Stimulated activated CD4-positive, alpha-beta T cell treated with anti-CD3 and anti-CD28 coated beads, Interleukin-1b, Interleukin-23, amount 100 ng/mL, for 48 hours (primary cell): ENCODE results near the gene RAB20.
"Not testable (repeated sequence)": the region's sequence is repeated elsewhere in the genome, so short reads cannot be mapped to it uniquely, and the experiment has no call there.

ENCODE experiments used
- DNase-seq: peaks from one replicate; pipeline ENCODE4 v3.0.0-alpha.2; 2020

RAB20 gene

DNA sequence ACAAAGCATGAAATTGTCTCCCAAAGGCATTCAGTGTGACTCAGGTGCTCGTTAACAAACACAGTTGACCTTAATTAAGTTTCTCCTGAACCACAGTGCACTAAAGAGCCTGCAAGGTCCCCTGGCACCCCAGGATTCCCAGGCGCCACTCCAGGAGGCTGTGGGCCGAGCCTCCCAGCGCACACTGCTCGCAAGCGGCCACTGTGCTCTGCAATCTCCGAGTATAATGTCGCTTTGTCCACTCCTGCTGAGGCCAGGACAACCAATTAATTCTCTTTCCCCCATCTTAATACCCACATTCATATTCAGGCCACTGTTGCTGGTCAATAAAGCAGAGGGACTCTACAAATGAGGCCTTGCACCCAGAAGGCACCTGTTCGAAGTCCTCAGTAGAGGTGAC, 8.8 kb downstream of the RAB20 start:
- no peak for DNase-seq

DNA sequence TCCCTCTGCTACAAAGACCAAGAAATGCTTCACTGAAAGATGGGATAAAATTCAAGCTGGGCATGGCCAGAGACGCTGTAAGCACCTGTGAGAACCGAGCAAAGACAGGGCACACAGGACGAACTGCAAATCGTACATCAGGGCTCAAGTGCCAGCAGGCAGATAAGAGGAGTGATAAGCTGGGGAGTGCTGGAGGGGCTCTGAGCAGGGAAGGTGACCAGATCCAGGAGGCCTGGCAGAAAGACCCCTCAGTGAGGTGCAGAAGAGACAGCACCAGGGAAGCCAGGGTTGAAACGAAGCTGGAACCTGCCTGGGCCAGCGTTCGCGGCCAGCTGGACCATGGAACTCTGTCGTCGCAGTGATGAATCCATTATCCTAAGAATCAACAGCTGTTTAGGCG, 10.2 kb downstream of the RAB20 start:
- no peak for DNase-seq

DNA sequence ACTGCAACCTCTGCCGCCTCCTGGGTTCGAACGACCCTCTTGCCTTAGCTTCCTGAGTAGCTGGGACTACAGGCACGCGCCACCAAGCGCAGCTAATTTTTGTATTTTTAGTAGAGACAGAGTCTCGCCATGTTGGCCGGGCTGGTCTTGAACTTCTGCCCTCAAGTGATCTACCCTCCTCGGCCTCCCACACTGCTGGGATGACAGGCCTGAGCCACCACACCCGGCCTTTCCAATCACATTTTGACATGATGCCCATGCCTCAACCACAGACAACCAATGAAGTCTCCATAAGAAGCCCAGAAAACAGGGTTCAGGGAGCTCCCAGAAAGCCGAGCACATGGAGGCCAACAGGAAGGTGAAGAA, 11.7 kb downstream of the RAB20 start:
- DNase-seq = no peak

DNA sequence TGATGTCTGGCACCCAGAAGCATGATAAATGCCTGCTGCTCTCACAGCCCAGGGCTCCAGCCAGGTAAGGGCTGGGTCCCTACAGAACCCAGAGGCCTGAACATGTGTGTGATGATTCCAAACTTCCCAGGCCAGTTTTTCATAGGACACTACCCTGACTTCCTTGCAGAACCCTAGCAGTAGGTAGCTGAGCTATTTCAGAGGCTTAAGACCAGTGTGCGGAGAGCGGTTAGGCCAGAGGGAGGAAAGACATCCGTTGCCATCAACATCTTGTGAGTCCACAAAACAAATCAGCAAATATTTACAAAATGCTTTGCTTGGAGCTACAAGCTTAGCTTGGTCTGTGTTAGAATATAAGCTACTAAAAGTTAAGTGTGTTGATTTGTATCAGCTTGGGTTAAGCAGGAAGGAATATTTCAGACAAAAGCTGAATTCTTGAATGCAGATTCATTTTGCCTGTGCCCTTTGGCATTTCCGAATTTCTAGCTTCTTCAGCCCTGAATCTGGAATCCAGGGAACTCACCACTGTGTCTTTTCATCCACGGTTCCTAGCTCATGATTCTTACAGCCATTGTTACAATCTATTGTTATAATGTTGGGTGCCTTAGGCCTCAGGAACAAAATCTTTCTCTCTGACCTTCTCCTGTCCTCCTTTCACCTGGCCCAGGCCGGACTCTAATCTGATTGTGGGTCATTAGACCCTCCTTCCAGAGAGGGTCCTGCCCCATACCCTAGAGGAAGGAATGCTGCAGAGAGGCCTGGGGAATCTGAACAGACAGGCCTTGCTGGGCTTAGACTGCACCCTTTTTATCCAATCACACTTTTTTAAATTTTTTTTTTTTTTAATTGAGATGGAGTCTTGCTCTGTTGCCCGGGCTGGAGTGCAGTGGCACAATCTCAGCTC, 12.4 kb downstream of the RAB20 start:
- no peak for DNase-seq

DNA sequence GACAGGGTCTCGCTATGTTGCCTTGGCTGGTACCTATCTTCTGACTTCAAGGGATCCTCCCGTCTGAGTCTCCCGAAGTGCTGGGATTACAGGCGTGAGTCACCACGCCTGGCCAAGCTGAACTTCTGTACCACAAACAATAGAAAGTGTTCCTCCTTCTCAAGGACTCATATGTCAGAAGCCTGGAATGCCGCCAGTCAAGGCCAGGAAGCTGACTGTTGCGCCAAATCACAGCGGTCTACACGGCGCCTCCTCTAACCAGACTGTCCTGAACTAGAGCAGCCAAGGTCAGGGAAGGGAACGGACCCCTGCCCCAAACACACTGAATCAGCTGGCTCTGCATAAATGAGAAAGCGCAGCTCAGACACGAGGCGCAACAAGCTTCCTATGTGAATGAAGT, 14.6 kb downstream of the RAB20 start:
- no peak for DNase-seq

DNA sequence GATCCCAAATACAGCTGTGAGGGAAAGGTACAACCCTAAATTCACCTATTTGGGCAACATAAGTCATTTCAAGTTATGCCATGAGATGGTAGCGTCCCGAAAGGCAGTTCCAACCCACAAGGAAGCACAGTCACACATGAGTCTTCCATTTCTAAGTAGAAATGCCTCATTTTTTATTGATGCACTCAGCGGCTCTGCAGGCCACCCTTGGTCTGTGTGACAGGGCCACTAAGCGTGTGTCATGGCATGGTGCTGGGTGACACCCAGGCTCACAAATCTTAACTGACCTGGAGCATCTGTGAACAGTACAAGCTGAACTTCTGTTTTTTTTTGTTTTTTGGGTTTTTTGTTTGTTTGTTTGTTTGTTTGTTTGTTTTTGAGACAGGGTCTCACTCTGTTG, 15.1 kb downstream of the RAB20 start:
- no peak for DNase-seq

DNA sequence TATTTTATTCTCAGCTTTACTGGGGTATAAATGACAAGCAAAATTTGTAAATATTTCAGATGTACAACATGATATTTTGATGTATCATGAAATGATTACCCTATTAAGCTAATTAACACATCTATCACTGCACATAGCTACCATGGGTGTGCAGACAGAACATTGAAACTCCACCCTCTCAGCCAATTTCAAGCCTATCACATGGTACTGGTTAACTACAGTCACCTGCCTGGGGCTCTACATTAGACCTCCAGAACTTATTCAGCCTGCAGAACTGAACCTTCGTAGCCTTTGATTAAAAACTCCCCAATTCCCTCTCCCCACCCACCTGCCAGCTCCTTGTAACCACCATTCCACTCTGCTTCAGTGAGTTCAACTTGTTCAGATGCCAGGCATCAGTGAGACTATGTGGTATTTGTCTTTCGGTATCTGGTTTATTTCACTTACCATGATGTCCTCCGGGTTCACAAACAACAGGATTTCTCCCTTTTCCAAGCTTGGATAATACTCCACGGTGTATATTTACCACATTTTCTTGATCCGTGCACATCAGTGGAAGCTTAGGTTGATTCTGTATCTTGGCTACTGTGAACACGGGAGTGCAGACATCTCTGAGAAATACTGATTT, 19.2 kb downstream of the RAB20 start:
- DNase-seq = no peak

DNA sequence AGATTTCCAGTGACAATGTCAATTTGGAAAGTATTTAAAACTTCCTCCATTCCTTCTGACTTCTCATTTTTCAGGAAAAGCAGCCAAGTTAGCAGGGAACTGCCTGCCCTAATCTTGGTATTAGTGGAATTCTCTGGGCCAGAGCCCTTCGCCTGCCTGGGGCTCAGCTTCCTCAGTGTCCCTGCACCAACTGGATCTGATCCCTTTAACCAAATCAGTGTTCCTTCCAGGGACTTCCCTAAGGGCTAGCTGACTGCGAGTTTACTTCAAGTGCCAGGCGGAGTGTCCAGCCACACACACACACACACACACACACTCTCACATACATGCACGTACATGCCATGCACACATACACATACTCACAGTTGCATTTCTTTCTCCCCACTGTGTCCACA, 20.0 kb downstream of the RAB20 start:
- DNase-seq = no peak

DNA sequence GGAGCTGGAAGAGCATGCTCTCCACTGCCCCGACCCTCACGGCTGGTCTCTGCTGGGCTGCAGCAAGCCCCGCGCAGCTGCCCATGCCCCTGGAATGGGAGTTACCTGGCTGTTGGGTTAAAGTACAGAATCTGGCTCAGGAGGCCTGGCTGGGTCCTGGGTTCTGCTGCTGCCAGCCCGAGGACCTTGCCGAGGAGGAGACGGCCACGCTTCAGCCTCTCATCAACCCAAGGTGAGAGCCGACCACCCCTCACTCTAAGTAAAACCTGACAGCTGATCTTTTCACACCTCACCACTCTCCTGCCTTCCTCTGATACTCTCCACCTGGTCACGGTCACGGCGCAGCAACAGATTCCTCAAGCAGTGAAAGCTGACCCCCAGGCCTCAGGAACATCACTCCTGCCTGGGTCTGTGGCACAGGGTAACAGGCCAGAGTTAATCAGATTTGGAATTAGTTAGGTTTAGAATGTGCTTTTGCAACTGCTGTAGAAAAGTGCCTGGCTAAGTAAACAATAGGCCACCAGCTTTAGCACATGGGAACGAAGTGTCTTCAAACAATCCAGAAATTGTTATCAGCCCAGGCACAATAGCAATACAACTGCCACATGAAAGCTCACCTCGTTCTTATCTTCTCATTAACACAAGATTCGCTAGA, 20.5 kb downstream of the RAB20 start:
- no peak for DNase-seq

DNA sequence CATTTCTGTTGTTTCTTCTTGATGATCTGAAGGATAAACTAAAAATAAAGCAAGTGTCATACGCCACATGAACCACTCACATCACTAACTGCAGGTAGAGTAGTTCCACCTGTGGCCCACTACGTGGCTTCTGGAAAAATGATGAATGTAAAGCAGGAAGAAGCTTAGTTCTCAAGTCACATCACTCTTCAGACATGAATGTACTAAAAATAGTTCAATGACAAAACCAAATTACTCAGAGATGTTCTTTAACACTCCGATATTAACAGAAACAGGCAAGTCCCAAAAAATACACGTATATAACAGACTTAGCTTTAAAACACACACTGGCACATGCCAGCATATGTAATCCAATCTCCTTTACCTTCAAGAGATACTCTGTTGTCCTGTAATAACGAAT, 21.6 kb downstream of the RAB20 start:
- DNase-seq = no peak

DNA sequence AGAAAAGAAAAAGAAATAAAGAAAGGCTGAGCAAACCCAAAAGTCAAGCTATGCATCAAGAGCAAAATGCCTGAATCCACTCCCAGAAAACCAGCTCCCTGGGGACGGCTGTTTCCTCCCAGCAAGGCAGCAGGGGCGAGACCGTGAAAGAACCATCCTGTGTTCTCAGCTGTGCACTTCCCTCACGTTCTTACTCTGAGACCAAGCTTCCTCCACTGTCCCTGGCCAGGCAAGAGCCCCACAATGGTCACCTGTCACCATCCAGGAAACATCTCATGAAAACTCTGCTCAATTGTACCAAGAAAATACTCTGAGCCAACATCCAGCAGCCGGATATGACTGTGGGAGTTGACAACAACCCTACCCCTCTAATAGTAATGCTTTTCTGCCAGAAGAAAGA, 22.9 kb downstream of the RAB20 start:
- DNase-seq = no peak

DNA sequence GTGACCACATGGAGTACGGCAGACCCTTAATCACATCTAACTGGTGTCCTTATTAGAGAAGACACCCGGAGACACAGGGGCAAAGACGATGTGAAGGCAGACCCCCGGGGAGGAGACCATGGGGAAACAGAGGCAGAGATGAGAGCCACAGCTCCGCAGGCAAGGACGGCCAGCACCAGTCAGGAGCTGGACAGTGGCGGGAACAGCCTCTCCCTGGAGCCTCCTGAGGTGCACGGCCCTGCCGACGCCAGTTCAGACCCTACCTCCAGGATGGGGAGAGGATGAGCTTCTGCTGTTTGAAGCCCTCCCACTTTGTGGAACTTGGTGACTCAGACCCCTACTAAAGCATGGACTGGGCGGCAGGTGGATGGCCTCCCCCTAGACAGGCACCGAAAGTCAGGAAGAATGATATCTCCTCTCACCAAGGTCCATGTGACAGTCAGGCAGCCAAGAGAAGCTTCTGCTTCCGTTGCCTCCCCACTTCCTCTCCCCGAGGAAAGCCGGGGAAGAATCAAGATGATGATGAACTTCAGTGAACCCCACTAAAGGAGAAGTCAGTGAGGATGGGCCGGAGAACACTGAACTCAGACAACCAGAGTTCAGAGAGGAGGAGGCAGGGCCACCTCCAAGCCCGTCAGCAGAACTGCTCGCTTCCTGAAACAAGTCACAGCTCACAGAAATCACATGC, 25.4 kb downstream of the RAB20 start:
- DNase-seq = no peak

DNA sequence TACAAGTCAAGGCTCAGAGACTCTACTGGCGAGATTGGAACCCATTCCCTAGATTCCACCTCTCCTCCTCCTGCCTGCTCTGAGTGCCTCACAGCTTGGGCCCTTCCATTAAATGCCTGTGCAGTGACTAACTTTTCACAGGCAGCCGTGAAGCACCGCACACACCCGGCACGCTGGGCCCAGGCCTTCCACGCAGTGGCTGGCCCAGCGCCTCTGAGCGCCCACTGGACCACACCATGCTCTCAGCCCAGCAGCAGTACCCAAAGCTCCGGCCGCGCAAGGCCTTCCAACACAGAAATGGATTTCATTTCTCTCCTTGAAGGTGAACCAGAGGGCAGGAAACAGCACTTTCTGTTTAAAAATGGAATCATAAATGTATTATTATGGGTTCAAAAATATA, 26.0 kb downstream of the RAB20 start:
- DNase-seq = no peak

DNA sequence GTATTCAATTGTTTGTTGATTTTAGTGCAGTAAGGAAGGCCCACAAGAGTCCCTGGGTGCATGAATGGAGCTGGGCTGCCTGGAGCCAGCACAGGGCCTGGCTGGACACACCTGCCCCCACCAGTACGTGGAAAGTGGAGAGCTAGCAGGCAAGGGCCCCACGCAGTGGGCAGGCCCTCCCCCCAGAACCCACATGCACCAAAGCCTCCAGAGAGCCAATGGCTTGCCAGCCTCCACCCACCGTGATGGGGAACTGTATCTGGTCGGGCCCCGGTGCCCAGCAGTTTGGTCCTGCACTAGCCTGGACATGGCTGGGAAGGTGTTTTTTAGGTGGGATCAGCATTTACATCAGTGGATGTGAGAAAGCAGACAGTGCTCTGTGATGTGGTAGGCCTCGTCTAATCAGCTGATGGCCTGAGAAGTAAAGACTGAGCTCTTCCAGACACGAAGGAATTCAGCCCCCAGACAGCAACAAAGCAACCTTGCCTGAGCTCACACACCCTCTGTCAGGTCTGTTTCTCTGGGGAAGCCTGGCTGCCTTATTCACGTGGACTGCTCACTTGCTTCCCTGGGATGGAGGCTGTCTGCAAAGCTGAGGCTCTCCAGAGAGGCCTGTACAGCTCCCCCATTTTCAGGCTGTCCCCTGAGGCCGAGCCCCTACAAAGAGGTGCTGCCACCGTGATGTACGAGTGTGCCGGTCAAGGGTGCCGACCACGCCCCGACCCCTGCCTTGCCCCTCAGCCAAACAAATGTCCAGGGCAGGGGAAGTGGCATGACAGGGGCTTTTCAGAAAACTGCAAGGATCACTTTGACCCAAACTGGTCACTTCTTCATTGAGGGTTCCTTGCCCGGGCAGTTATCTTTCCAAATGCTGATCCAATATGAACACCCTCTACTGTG, 27.5 kb downstream of the RAB20 start:
- no peak for DNase-seq

DNA sequence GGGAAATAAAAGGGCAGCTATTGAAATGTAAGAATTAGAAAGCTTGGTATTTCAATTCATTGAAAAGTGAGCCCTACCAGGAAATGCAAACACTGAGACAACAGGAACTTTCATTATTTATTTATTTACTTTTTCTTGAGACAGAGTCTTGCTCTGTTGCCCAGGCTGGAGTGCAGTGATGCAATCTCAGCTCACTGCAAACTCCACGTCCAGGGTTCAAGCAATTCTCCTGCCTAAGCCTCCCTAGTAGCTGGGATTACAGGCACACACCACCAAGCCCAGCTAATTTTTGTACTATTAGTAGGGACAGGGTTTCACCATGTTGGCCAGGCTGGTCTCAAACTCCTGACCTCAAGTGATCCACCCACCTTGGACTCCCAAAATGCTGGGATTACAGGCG, 29.3 kb downstream of the RAB20 start:
- not testable (repeated sequence) for DNase-seq

DNA sequence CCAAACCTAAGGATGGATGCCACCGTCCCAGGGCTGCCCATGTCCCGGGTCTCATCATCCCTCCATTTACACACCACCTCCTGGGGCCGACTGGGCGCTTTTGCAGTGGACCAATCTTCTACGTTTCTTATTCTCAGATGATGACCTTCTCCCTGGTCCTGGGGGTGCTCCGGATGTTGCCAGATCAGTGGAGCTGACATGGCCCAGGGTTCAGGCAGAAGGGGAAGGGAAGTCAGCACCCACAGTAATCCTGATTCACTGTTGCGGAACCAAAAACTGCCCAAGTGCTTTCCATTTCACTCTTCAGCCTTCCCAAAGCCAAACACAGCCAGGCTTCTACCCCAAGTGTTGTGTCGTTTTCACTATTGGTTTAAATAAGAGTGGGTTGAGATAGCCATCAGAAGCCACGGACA, 29.8 kb downstream of the RAB20 start:
- DNase-seq = no peak

DNA sequence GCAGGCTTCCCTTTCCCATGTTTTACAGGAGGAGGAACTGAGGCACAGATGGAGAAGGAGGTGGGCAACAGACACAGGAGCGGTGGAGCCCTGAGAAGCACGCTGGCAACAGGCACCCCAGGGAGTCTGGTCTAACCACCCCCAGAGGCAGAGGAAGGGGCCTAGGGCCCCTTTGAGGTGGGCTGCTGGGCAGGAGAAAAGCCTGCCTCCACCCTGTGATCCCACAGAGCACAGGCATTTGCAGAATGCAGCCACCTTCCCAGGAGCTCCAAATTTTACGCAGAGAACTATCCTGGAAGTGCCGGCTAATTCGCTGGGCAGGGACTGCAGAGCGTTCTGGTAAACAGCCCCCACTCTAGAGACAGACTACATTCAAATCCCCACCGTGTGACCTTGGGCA, 30.4 kb downstream of the RAB20 start:
- no peak for DNase-seq

DNA sequence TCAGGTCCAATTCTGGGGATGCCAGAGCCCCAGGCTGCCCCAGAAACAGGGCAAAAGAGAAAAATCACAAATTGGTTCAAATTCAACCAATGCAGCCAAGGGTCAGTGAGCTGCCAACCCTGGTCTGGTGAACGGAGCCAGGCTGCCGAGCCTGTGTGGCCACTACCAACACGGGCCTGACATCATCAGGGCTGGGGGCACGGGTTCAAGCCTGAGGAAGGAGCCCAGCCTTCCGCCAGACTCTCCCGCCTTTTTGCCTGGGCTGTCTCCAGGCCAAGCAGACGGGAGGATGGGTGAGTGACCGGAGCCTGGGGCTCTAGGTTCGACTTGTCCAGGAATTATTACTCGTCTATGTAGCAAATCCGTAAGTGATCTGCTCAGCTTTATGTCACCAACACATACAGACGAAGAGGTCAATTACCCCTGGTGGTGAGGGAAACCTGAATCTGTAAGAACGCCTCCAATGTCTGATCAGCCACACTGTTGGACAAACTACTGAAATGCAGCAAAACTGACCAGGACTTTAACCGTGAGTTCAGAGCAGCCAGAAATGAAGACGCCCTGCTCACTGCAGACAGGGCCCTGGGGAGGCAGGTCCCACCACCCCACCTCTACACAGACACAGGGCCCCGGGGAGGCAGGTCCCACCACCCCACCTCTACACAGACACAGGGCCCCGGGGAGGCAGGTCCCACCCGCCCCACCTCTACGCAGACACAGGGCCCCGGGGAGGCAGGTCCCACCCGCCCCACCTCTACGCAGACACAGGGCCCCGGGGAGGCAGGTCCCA, 31.8 kb downstream of the RAB20 start:
- DNase-seq = no peak

DNA sequence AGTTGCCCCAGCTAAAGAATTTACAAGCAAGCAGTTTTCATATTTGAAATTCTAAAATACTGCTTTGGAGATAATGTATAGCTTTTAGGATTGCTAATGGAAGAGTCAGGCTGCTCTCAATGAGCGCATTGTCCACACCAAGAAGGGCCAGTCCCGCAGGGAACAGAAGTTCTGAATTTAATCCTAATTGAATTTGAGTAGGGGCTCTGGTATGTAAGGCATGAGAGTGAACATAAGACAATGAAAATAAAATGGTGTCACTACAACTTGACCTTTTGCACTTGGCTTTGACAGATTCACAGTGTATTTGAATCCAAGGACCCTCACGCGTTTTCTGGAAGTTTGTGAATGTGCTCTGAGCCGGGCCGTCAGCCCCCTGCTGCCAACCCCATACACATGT, 32.6 kb downstream of the RAB20 start:
- no peak for DNase-seq

DNA sequence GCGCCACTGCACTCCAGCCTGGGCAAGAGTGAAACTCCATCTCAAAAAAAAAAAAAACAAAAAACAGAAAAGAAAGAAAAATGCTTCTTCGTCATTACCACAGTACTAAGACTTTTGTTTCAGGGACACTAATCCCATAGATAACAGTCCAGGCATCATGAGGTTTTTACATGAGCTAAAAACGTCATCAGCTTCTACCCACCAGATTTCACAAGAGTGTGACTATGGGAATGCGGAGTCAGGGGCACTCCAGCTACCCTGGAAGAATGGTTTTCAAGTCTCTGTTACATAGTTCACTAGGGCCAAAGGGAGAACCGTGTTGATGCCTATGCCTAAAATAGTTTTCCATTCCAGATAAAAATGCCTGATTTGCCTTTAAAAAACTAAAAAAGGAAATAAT, 33.2 kb downstream of the RAB20 start:
- no peak for DNase-seq
